SJCRH30 (cell line): Measurements from ENCODE around the gene ESCO1. TPM values are rescaled to one million over a fixed set of nuclear protein-coding genes. Genes with fewer than 3 reads are reported as not detected.
A peak's percentile ranks its signal among the peaks of the same experiment; 100 is the strongest.
"Not testable (repeated sequence)": the region's sequence is repeated elsewhere in the genome, so short reads cannot be mapped to it uniquely, and the experiment has no call there.

ENCODE experiments used
- DNase-seq, 2 experiments: peaks; one replicate each; pipeline ENCODE4 v3.0.0-alpha.2; 2015 to 2020
- H3K27ac ChIP-seq: fragments of 250-450 bp; sonication (Bioruptor Pico); 2 replicates; pipeline ENCODE4 v1.5.1; 2020; ENCODE audit warnings: mild to moderate bottlenecking, moderate library complexity
- H3K27me3 ChIP-seq: fragments of 250-450 bp; sonication (Bioruptor Pico); 2 replicates; pipeline ENCODE4 v1.5.1; 2020; ENCODE audit warnings: mild to moderate bottlenecking, moderate library complexity
- H3K36me3 ChIP-seq: fragments of 250-450 bp; sonication (Bioruptor Pico); 2 replicates; pipeline ENCODE4 v1.5.1; 2020; ENCODE audit warnings: mild to moderate bottlenecking, moderate library complexity
- H3K4me1 ChIP-seq: fragments of 250-450 bp; sonication (Bioruptor Pico); 2 replicates; pipeline ENCODE4 v1.5.1; 2020; ENCODE audit warnings: mild to moderate bottlenecking, moderate library complexity
- H3K4me3 ChIP-seq: fragments of 250-450 bp; sonication (Bioruptor Pico); 2 replicates; pipeline ENCODE4 v1.5.1; 2020; ENCODE audit warnings: mild to moderate bottlenecking, moderate library complexity
- H3K9me3 ChIP-seq: fragments of 250-450 bp; sonication (Bioruptor Pico); replicated peaks from 2 replicates; pipeline ENCODE4 v1.5.1; 2020; ENCODE audit warnings: mild to moderate bottlenecking, moderate library complexity
- total RNA-seq: library from RNA; depleted of rRNA; stranded (reverse); fragments of >200 nt; shearing (Covaris generic); gene quantifications from 2 replicates; pipeline ENCODE4 v1.2.3, GENCODE V29; 2014

Gene ESCO1
- total RNA-seq, 1 experiment from 2014 or later: 16.5 TPM

- no peak for DNase-seq
- Histone ChIP-seq H3K4me1 (no peaks in the 10 kb centered on the region), H3K27me3 (no peaks in the 10 kb centered on the region), H3K4me3 (no peak overlapping the region), H3K36me3 (no peaks in the 10 kb centered on the region), H3K27ac (no peak overlapping the region), H3K9me3 (no peaks in the 10 kb centered on the region)
Measured at GRCh38 chr18:21602299-21602587, 1.7 kb upstream of the ESCO1 start.

GRCh38 chr18:21599585-21600525, 649 bp downstream of the ESCO1 start:
- Histone ChIP-seq H3K36me3 (no peaks in the 10 kb centered on the region), H3K4me3 (peak overlapping the region; percentile 87), H3K4me1 (no peaks in the 10 kb centered on the region), H3K27me3 (no peaks in the 10 kb centered on the region), H3K27ac (peak overlapping the region; percentile 75), H3K9me3 (no peaks in the 10 kb centered on the region)
- peak in 1 of 2 experiments; percentile 13 for DNase-seq

DNA sequence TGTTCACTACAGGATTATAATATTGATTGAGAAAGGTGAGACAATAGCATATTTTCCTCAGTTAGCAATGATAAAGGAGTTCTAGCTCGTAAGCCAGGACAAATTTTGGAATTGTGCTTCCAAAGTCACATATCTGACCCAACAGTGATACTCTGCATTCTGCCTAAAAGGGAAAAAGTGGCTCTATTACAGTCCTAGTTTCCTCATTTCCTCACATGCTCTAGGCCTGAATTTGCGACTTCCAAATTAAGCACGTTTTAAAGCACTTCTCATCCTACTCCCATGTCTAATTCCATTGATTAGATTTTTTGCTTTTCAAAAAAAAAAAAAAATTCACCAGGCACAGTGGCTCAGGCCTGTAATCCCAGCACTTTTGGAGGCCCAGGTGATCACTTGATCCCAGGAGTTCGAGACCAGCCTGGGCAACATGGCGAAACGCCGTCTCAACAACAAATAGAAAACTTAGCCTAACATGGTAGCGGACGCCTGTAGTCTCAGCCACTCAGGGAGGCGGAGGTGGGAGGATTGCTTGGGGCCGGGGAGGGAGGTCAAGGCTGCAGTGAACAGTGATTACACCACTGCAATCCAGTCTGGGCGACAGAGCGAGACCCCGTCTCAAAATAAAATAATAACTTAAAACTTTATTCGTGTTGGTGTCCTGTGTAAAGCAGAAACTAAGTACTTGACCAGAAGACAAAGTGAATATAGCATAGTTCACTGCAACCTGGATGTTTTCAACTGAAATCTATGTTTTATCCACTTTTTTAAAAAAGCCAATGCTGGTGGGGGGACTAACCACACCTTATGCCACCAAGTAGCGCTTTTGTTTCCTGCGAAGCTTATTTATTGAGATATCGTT, 1.5 kb downstream of the ESCO1 start:
- Histone ChIP-seq H3K9me3 (no peaks in the 10 kb centered on the region), H3K27me3 (no peaks in the 10 kb centered on the region), H3K36me3 (no peaks in the 10 kb centered on the region), H3K27ac (no peak overlapping the region; the same call in 1 of the 2 replicates), H3K4me1 (no peaks in the 10 kb centered on the region), H3K4me3 (peak overlapping the region; percentile 87)
- no peak for DNase-seq

DNA sequence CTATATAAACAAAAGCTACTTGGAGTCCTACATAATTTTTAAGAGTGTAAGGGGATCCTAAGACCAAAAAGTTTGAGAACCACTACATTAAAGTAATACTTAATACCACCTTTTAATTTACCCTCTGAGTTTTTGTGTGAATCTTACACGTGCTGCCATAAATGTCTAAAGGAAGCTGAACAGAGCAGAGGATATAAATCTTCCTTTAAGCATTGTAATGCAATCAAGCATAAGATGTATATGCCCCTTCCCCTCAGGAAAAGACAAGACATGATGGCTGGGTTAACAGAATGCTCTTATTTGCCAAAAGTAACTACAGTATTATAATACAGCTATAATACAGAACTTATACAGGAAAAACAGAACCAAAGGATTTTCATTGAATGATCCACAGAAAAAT, 2.9 kb downstream of the ESCO1 start:
- Histone ChIP-seq H3K4me3 (no peak overlapping the region), H3K4me1 (no peaks in the 10 kb centered on the region), H3K36me3 (no peaks in the 10 kb centered on the region)

GRCh38 chr18:21593540-21594257, 6.8 kb downstream of the ESCO1 start:
- H3K9me3 ChIP-seq: no peaks in the 10 kb centered on the region
- no peaks in the 10 kb centered on the region for H3K4me1 ChIP-seq
- no peak for DNase-seq
- H3K36me3 ChIP-seq: no peaks in the 10 kb centered on the region
- H3K27me3 ChIP-seq: no peaks in the 10 kb centered on the region
- H3K27ac ChIP-seq: no peak overlapping the region
- no peak overlapping the region for H3K4me3 ChIP-seq

More for the DNA sequence above, 2.9 kb downstream of the ESCO1 start:
- Histone ChIP-seq H3K27ac (no peak overlapping the region), H3K9me3 (no peaks in the 10 kb centered on the region), H3K27me3 (no peaks in the 10 kb centered on the region)
- DNase-seq: no peak

DNA sequence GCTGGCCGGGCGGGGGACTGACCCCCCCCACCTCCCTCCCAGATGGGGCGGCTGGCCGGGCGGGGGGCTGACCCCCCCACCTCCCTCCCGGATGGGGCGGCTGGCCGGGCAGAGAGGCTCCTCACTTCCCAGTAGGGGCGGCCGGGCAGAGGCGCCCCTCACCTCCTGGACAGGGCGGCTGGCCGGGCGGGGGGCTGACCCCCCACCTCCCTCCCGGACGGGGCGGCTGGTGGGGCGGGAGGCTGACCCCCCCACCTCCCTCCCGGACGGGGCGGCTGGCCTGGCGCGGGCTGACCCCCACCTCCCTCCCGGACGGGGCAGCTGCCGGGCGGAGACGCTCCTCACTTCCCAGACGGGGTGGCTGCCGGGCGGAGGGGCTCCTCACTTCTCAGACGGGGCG, 8.1 kb downstream of the ESCO1 start:
- not testable (repeated sequence) for H3K27me3 ChIP-seq, H3K4me1 ChIP-seq, H3K36me3 ChIP-seq, H3K27ac ChIP-seq, H3K9me3 ChIP-seq, DNase-seq, H3K4me3 ChIP-seq

DNA sequence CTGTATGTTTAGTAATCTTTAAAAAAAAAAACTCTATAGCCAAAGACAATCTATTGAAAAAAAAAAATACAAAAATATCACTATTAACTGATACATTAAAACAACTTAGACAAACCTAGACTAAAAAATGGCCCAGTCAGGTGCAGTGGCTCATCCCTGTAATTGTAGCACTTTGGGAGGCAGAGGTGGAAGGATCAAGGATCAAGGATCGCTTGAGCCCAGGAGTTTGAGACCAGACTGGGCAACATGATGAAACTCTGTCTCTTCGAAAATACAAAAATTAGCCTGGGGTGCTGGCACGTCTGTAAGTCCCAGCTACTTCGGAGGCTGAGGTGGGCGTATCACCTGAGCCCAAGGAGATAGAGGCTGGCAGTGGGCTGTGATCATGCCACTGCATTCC, 16.1 kb downstream of the ESCO1 start:
- Histone ChIP-seq H3K27ac (no peak overlapping the region), H3K36me3 (no peaks in the 10 kb centered on the region), H3K4me3 (no peak overlapping the region), H3K27me3 (no peaks in the 10 kb centered on the region), H3K4me1 (no peaks in the 10 kb centered on the region), H3K9me3 (no peaks in the 10 kb centered on the region)
- no peak for DNase-seq

DNA sequence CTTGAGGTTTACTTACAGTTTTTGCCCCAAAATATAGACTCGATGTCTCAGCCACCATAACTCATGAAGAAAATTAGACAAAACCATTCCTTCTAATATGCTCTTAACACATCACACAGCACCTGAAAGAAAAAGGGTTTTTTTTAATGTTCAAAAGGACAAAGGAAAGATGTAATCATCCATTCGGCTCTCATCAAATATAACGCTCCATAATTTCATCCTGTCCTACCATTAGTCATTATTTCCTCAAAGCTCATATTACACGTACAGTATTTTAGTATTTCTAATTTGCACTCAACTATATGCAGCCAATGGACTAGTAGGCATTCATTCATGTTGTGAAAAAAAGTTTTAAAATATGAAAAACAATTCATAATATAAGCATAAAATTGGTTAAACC, 24.8 kb downstream of the ESCO1 start:
- no peak for DNase-seq
- Histone ChIP-seq H3K4me1 (no peaks in the 10 kb centered on the region), H3K27ac (no peak overlapping the region), H3K9me3 (no peaks in the 10 kb centered on the region), H3K27me3 (no peaks in the 10 kb centered on the region), H3K4me3 (no peak overlapping the region), H3K36me3 (peaks cover 15% of the 10 kb centered on the region)

DNA sequence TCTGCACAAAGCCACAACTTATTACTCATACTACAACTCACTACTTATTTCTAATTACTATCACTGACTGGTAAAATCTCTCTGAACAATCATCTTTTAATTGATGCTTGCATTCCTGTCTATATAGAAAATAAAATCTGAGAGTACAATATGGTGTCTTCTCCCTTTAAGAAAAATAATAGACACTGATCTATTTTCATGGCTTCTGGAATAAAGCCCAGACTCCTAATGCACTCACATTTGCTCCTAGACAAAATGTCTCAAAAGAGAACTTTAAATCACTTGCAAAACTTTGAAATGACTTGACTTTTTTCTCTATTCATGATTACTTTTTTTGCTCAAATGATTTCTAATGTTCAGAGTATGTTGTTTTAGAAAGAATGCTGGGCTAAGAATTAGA, 28.7 kb downstream of the ESCO1 start:
- Histone ChIP-seq H3K4me3 (no peak overlapping the region), H3K4me1 (no peaks in the 10 kb centered on the region), H3K36me3 (peaks cover 15% of the 10 kb centered on the region), H3K27ac (no peak overlapping the region), H3K9me3 (no peaks in the 10 kb centered on the region), H3K27me3 (no peaks in the 10 kb centered on the region)
- no peak for DNase-seq

DNA sequence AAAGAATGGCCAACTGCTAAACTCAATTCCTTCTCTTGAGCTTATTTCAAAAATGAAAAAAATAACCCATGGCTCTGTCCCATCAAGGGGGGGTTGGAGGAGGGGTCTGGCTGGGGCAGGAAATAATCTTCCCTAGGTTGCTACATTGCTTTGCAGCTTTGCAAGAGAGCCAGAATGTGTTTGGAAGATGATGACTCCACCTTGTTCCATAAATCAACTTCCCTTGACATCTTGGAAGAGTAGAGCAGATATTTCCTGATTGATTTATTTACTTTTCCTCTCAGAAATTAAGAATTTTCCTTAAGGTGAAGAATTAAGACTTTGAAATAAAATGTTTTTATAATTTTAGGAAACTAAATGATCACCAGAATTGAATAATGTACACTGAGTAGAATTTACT, 41.3 kb downstream of the ESCO1 start:
- Histone ChIP-seq H3K9me3 (no peaks in the 10 kb centered on the region), H3K4me3 (no peak overlapping the region), H3K27me3 (no peaks in the 10 kb centered on the region), H3K27ac (no peak overlapping the region), H3K4me1 (no peaks in the 10 kb centered on the region), H3K36me3 (peaks cover 2% of the 10 kb centered on the region; the same call in 1 of the 2 replicates)
- no peak for DNase-seq

DNA sequence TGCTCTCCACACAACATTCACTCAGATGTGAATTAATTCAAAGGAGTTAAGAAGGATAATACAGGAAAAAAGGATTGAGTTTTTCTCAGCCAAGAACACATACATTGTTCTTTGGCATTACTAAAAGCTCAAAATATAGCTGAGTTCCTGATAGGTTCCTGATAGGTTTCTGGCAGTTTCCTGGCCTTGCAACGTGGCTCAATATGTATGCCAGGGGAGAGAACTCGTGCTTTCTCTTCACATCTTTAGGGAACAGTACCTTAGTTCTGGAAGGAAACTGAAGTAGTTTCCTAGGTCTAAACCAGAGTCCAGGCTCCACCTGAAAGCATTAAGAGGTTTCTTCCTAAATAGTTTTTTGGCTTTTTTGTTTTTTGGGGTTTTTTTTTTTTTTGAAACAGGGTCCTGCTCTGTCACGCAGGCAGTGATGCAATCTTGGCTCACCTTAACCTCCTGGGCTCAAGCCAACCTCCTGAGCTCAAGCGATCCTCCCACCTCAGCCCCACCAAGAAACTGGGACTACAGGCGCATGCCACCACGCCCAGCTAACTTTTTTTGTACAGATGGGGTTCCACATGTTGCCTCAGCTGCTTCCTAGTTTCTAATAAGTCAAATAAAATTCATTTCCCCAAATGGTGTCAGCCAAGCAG, 42.8 kb downstream of the ESCO1 start:
- H3K4me1 ChIP-seq: no peaks in the 10 kb centered on the region
- H3K9me3 ChIP-seq: no peaks in the 10 kb centered on the region
- no peaks in the 10 kb centered on the region for H3K36me3 ChIP-seq
- H3K27ac ChIP-seq: no peak overlapping the region
- no peaks in the 10 kb centered on the region for H3K27me3 ChIP-seq
- DNase-seq: no peak
- no peak overlapping the region for H3K4me3 ChIP-seq

- no peak overlapping the region for H3K4me3 ChIP-seq
- no peak for DNase-seq
- H3K27me3 ChIP-seq: no peaks in the 10 kb centered on the region
- no peak overlapping the region for H3K27ac ChIP-seq
- H3K36me3 ChIP-seq: no peaks in the 10 kb centered on the region
- no peaks in the 10 kb centered on the region for H3K4me1 ChIP-seq
- no peaks in the 10 kb centered on the region for H3K9me3 ChIP-seq
Measured at GRCh38 chr18:21550510-21550970, 50.0 kb downstream of the ESCO1 start.

DNA sequence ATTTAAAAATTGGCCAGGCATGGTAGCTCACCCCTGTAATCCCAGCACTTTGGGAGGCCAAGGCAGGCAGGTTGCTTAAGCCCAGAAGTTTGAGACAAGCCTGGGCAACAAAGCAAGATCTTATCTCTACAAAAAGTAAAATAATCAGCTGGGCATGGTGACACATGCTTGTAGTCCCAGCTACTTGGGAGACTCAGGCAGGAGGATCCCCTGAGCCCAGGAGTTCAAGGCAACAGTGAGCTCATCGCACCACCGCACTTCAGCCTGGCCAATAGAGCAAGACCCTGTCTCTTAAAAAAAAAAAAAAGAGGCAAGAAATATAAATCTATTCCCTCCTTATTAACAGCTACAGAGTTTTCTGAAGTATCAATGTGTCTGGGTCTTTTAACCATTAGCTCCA, 51.9 kb downstream of the ESCO1 start:
- Histone ChIP-seq H3K4me1 (no peaks in the 10 kb centered on the region), H3K4me3 (no peak overlapping the region), H3K27ac (no peak overlapping the region), H3K27me3 (no peaks in the 10 kb centered on the region), H3K36me3 (no peaks in the 10 kb centered on the region), H3K9me3 (no peaks in the 10 kb centered on the region)
- DNase-seq: no peak

DNA sequence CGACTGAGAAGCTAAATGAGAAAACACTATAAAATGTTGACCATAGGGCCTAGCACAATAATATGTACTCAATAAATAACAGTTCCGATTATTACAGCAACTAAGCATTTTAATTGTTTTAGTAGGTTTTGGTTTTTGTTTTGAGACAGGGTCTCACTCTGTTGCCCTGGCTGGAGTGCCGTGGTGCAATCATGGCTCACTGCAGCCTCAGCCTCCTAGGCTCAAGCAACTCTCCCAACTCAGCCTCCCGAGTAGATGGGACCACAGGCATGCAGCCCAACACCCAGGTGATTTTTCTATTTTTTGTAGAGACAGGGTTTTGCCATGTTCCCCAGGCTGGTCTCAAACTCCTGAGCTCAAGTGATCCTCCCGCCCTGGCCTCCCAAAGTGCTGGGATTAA, 54.1 kb downstream of the ESCO1 start:
- Histone ChIP-seq H3K9me3 (no peaks in the 10 kb centered on the region), H3K4me3 (no peak overlapping the region), H3K36me3 (no peaks in the 10 kb centered on the region), H3K27me3 (no peaks in the 10 kb centered on the region), H3K27ac (no peak overlapping the region), H3K4me1 (no peaks in the 10 kb centered on the region)
- no peak for DNase-seq
